Ramos (cell line): ENCODE data around the gene PAQR4.
"Not testable (repeated sequence)": the region's sequence is repeated elsewhere in the genome, so short reads cannot be mapped to it uniquely, and the experiment has no call there.

Source experiments
- in situ Hi-C: fragments of 300-500 bp; cut with MboI; formaldehyde crosslinking; loops from one replicate; pipeline ENCODE4 v1.14.3; 2022; ENCODE audit warnings: low sequenced_read_pairs; ENCODE audit not compliant: unreplicated experiment

The PAQR4 gene

GRCh38 chr16:2968738-2969544, at the start of gene PAQR4:
Gene PAQR4 (plus strand): TSS chr16:2969348. CDS start chr16:2969675, 327 bp downstream.
- in situ Hi-C loops: no loop called here

- in situ Hi-C loops: no loop called here
Observed at GRCh38 chr16:2919511-2920255, 49.5 kb upstream of the PAQR4 start.

- in situ Hi-C loops: no loop called here
Observed at GRCh38 chr16:2923481-2923880, 45.7 kb upstream of the PAQR4 start.

GRCh38 chr16:2924901-2925755, 44.0 kb upstream of the PAQR4 start:
- in situ Hi-C loops: no loop called here

GRCh38 chr16:2925951-2926649, 43.0 kb upstream of the PAQR4 start:
- in situ Hi-C loops: no loop called here

GRCh38 chr16:2926650-2926999, 42.5 kb upstream of the PAQR4 start:
- in situ Hi-C loops: no loop called here

GRCh38 chr16:2927010-2927646, 42.0 kb upstream of the PAQR4 start:
- in situ Hi-C loops: no loop called here

GRCh38 chr16:2928151-2928550, 41.0 kb upstream of the PAQR4 start:
- in situ Hi-C loops: not testable (repeated sequence)

GRCh38 chr16:2928796-2929195, 40.4 kb upstream of the PAQR4 start:
- in situ Hi-C loops: no loop called here

GRCh38 chr16:2929693-2930092, 39.5 kb upstream of the PAQR4 start:
- in situ Hi-C loops: no loop called here

- in situ Hi-C loops: no loop called here
Observed at GRCh38 chr16:2930236-2930635, 38.9 kb upstream of the PAQR4 start.

- in situ Hi-C loops: not testable (repeated sequence)
Observed at GRCh38 chr16:2931231-2931914, 37.8 kb upstream of the PAQR4 start.

- in situ Hi-C loops: no loop called here
Observed at GRCh38 chr16:2933136-2933535, 36.0 kb upstream of the PAQR4 start.

- in situ Hi-C loops: no loop called here
Observed at GRCh38 chr16:2933701-2934100, 35.4 kb upstream of the PAQR4 start.

GRCh38 chr16:2934450-2934849, 34.7 kb upstream of the PAQR4 start:
- in situ Hi-C loops: no loop called here

- in situ Hi-C loops: no loop called here
Observed at GRCh38 chr16:2936436-2937011, 32.6 kb upstream of the PAQR4 start.

- in situ Hi-C loops: no loop called here
Observed at GRCh38 chr16:2937170-2937569, 32.0 kb upstream of the PAQR4 start.

- in situ Hi-C loops: no loop called here
Observed at GRCh38 chr16:2938206-2938605, 30.9 kb upstream of the PAQR4 start.

- in situ Hi-C loops: no loop called here
Observed at GRCh38 chr16:2939968-2940367, 29.2 kb upstream of the PAQR4 start.
